NT2/D1 (cell line): ENCODE measurements around the gene C5AR2.

Source experiments
- DNase-seq: peaks from one replicate; pipeline ENCODE4 v3.0.0-alpha.2; 2011; ENCODE audit warnings: low read depth, low spot score
- H3K27me3 ChIP-seq: 2 replicates; pipeline ENCODE4 v1.6.0; 2011; ENCODE audit warnings: mild to moderate bottlenecking; ENCODE audit not compliant: insufficient read length, insufficient read depth
- H3K36me3 ChIP-seq: 2 replicates; pipeline ENCODE4 v1.6.1; 2011; ENCODE audit warnings: mild to moderate bottlenecking, low read length, mixed read lengths; ENCODE audit not compliant: insufficient read depth, insufficient read length
- H3K4me1 ChIP-seq: 2 replicates; pipeline ENCODE4 v1.5.1; 2011; ENCODE audit not compliant: insufficient read depth, insufficient read length
- H3K4me3 ChIP-seq: 2 replicates; pipeline ENCODE4 v1.5.1; 2011; ENCODE audit warnings: low read depth; ENCODE audit not compliant: insufficient read length
- H3K9ac ChIP-seq: 2 replicates; pipeline ENCODE4 v1.6.0; 2011; ENCODE audit warnings: low read depth; ENCODE audit not compliant: insufficient read length
- H3K9me3 ChIP-seq: 2 replicates; pipeline ENCODE4 v1.5.1; 2011; ENCODE audit warnings: mild to moderate bottlenecking, low read length; ENCODE audit not compliant: insufficient read depth
- SUZ12 ChIP-seq: IDR thresholded peaks from 2 replicates; pipeline ENCODE4 v1.6.1; 2011; ENCODE audit not compliant: insufficient read length, insufficient read depth; ENCODE audit errors: extremely low read depth
- YY1 ChIP-seq: IDR thresholded peaks from 2 replicates; pipeline ENCODE4 v1.6.1; 2011; ENCODE audit not compliant: insufficient read length, insufficient read depth
- ZNF274 ChIP-seq: IDR thresholded peaks from 2 replicates; pipeline ENCODE4 v1.6.1; 2011; ENCODE audit warnings: mild to moderate bottlenecking, low read depth, low read length

The C5AR2 gene

GRCh38 chr19:47370045-47370611 is 38.2 kb downstream of the C5AR2 start:
- TF ChIP-seq YY1 (no peak), SUZ12 (no peak), ZNF274 (no peak)
- Histone ChIP-seq H3K9me3 (no peaks in the 10 kb centered on the region), H3K9ac (no peak overlapping the region), H3K4me3 (no peak overlapping the region), H3K36me3 (peaks cover 68% of the 10 kb centered on the region), H3K27me3 (no peaks in the 10 kb centered on the region), H3K4me1 (no peaks in the 10 kb centered on the region)
- no peak for DNase-seq

- no peak for TF ChIP-seq SUZ12
- no peak for TF ChIP-seq ZNF274
- no peak for TF ChIP-seq YY1
- Histone ChIP-seq H3K4me1 (no peaks in the 10 kb centered on the region), H3K36me3 (peaks cover 72% of the 10 kb centered on the region), H3K27me3 (no peaks in the 10 kb centered on the region), H3K4me3 (no peak overlapping the region), H3K9ac (no peak overlapping the region), H3K9me3 (no peaks in the 10 kb centered on the region)
- DNase-seq: no peak
Observed at GRCh38 chr19:47371261-47371660, 39.3 kb downstream of the C5AR2 start.

GRCh38 chr19:47372603-47373002 is 40.6 kb downstream of the C5AR2 start:
- peaks cover 81% of the 10 kb centered on the region for H3K36me3 ChIP-seq
- peaks cover 4% of the 10 kb centered on the region for H3K4me1 ChIP-seq
- DNase-seq: no peak
- no peaks in the 10 kb centered on the region for H3K27me3 ChIP-seq
- H3K9ac ChIP-seq: no peak overlapping the region
- no peak for TF ChIP-seq YY1
- no peak for TF ChIP-seq SUZ12
- no peak for TF ChIP-seq ZNF274
- no peak overlapping the region for H3K4me3 ChIP-seq
- no peaks in the 10 kb centered on the region for H3K9me3 ChIP-seq

GRCh38 chr19:47373246-47374240 is 41.6 kb downstream of the C5AR2 start:
- Histone ChIP-seq H3K9ac (no peak overlapping the region), H3K4me3 (no peak overlapping the region), H3K27me3 (no peaks in the 10 kb centered on the region), H3K36me3 (peaks cover 90% of the 10 kb centered on the region), H3K4me1 (peaks cover 4% of the 10 kb centered on the region), H3K9me3 (no peaks in the 10 kb centered on the region)
- TF ChIP-seq YY1: no peak
- TF ChIP-seq SUZ12: no peak
- no peak for TF ChIP-seq ZNF274
- DNase-seq: no peak

GRCh38 chr19:47374876-47375693 is 43.1 kb downstream of the C5AR2 start:
- peaks cover 89% of the 10 kb centered on the region for H3K36me3 ChIP-seq

GRCh38 chr19:47375694-47376588 is 44.0 kb downstream of the C5AR2 start:
- Histone ChIP-seq H3K9me3 (no peaks in the 10 kb centered on the region), H3K9ac (no peak overlapping the region), H3K27me3 (no peaks in the 10 kb centered on the region), H3K4me1 (peaks cover 4% of the 10 kb centered on the region), H3K4me3 (no peak overlapping the region), H3K36me3 (peaks cover 92% of the 10 kb centered on the region)
- DNase-seq: no peak
- TF ChIP-seq SUZ12 (no peak), ZNF274 (no peak), YY1 (no peak)

More at GRCh38 chr19:47374876-47375693, 43.1 kb downstream of the C5AR2 start:
- H3K27me3 ChIP-seq: no peaks in the 10 kb centered on the region
- H3K4me1 ChIP-seq: peaks cover 4% of the 10 kb centered on the region
- TF ChIP-seq ZNF274 (no peak), YY1 (no peak), SUZ12 (no peak)
- H3K4me3 ChIP-seq: no peak overlapping the region
- no peaks in the 10 kb centered on the region for H3K9me3 ChIP-seq
- DNase-seq: no peak
- no peak overlapping the region for H3K9ac ChIP-seq
